Measurements from ENCODE around the gene TARS3.

Gene TARS3

DNA sequence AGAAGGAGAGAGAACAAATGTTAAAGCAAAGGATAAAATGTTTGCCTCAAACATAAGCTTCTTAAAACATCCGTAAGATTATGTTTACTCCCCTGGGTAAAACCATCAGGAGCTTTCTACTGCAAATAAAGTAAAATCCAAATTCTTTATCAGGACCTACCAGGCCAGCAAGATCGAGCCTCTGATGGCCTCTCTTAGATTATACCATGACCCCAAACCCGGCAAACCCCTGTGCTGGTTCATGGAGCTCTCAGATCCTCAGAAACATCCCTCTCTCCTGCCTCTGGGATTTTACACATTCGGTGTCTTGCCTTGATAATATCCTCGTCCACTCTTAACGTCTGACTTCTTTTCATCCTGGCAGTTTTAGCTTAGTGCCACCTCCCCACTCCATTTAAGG lies 7.5 kb upstream of the TARS3 start:
- H3K27me3 ChIP-seq (ENCODE audit: insufficient read depth, low read length): no peaks in the 10 kb centered on the region
- no peaks in the 10 kb centered on the region for H3K4me1 ChIP-seq (ENCODE audit: insufficient read depth, low read length)
- H3K27ac ChIP-seq (ENCODE audit: low read length): no peak overlapping the region
- no peak overlapping the region for H3K9ac ChIP-seq (ENCODE audit: low read depth, low read length)
- H3K4me3 ChIP-seq (ENCODE audit: low read length): no peak overlapping the region
- H3K9me3 ChIP-seq (ENCODE audit: insufficient read depth, low read depth, low read length): no peaks in the 10 kb centered on the region
- H3K36me3 ChIP-seq (ENCODE audit: insufficient read depth, low read depth, low read length): no peaks in the 10 kb centered on the region

DNA sequence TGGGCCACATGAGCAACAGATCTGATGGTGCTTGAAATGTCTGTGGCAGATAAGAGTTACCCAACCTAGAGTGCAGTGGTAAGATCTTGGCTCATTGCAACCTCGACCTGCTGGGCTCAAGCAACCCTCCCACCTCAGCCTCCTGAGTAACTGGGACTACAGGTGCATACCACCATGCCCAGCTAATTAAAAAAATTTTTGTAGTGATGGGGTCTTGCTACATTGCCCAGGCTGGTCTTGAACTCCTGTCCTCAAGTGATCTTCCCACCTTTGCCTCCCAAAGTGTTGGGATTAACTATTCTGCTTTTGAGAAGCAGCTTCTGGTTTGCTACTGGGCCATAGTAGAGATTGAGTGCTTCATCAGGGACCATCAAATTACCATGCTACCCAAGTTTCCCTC lies 2.9 kb upstream of the TARS3 start:
- H3K36me3 ChIP-seq (ENCODE audit: insufficient read depth, low read depth, low read length): peaks cover 1% of the 10 kb centered on the region; the same call in 1 of the 2 replicates
- no peaks in the 10 kb centered on the region for H3K9me3 ChIP-seq (ENCODE audit: insufficient read depth, low read depth, low read length)
- H3K4me3 ChIP-seq (ENCODE audit: low read length): no peak overlapping the region
- H3K27ac ChIP-seq (ENCODE audit: low read length): no peak overlapping the region
- H3K4me1 ChIP-seq (ENCODE audit: insufficient read depth, low read length): no peaks in the 10 kb centered on the region; the same call in 1 of the 2 replicates
- no peak overlapping the region for H3K9ac ChIP-seq (ENCODE audit: low read depth, low read length)
- H3K27me3 ChIP-seq (ENCODE audit: insufficient read depth, low read length): peaks cover 6% of the 10 kb centered on the region; the same call in 1 of the 2 replicates

DNA sequence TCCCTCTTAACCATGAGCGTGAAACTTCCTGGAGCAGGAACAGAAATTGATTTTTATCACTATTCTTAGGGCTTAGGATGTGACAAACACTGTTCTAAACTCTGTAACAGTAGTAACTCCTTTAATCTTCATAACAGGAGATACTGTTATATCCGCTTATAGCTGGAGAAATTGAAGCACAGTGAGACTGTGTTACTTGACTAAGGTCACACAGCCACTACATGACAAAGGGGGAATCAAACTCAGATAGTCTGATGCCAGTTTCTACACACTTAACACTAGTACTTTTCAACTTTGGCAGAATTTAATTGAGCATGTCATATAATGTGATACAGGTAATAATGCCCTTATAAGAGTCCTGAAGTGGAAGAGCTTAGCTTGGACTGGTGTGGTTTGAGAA lies 800 bp upstream of the TARS3 start:
- no peak overlapping the region for H3K9ac ChIP-seq (ENCODE audit: low read depth, low read length)
- peaks cover 6% of the 10 kb centered on the region; the same call in 1 of the 2 replicates for H3K27me3 ChIP-seq (ENCODE audit: insufficient read depth, low read length)
- no peak overlapping the region for H3K4me3 ChIP-seq (ENCODE audit: low read length)
- peaks cover 22% of the 10 kb centered on the region for H3K36me3 ChIP-seq (ENCODE audit: insufficient read depth, low read depth, low read length)
- H3K4me1 ChIP-seq (ENCODE audit: insufficient read depth, low read length): no peaks in the 10 kb centered on the region; the same call in 1 of the 2 replicates
- H3K9me3 ChIP-seq (ENCODE audit: insufficient read depth, low read depth, low read length): no peaks in the 10 kb centered on the region
- no peak overlapping the region for H3K27ac ChIP-seq (ENCODE audit: low read length)

DNA sequence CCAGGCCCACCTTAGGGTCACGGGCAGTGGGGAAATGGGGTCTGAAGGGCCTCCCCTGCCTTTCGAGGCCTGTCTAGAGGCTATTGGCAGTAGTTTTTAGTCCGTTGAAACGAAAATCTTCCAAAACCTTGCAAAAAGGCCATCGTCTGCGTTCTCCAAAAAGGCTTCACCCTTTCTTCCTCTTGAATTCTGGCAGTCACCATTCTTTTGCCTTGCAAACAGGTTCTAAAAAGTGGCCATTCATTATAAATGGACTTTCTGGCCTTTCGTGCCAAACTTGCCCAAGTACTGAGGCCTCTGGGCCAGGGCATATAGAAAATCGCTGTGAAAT lies 367 bp upstream of the TARS3 start:
- peaks cover 26% of the 10 kb centered on the region for H3K36me3 ChIP-seq (ENCODE audit: insufficient read depth, low read depth, low read length)
- H3K9me3 ChIP-seq (ENCODE audit: insufficient read depth, low read depth, low read length): no peaks in the 10 kb centered on the region
- no peak overlapping the region; the same call in 1 of the 2 replicates for H3K4me3 ChIP-seq (ENCODE audit: low read length)
- peaks cover 6% of the 10 kb centered on the region; the same call in 1 of the 2 replicates for H3K27me3 ChIP-seq (ENCODE audit: insufficient read depth, low read length)
- no peaks in the 10 kb centered on the region; the same call in 1 of the 2 replicates for H3K4me1 ChIP-seq (ENCODE audit: insufficient read depth, low read length)
- H3K27ac ChIP-seq (ENCODE audit: low read length): no peak overlapping the region
- H3K9ac ChIP-seq (ENCODE audit: low read depth, low read length): no peak overlapping the region

DNA sequence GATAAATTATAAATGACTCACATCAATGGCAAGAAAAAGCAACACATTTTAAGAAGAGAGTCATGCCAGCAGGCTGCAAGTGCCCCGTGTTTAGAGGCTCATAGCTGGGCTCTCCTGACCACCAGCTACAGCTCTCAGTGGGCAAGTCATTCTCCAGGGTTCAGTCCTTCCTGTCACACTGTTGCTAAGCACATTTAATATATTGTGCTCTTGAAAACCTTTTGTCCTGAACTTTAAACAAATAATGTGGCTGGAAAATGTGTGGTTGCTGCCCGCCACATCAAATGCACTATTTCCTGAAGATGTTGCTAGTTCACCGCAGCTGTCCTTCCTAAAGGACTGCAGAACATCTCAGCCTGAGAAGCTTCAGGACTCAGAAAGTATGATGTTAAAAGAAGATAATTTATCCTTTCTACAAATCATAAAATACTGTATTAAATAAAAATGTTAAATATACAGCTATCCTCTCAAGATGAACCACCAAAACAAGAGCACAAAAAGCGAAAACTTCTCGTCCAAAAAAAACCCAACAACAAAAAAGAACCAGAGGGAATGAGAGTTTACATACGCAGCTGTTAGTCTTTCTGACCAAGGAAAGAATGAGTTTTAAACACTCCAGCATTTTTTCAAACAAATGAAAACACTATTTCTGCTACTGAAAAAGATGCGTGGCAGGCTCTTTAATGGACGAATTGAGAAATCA lies 951 bp downstream of the TARS3 start:
- Histone ChIP-seq H3K9me3 (ENCODE audit: insufficient read depth, low read depth, low read length) (no peaks in the 10 kb centered on the region), H3K27me3 (ENCODE audit: insufficient read depth, low read length) (peaks cover 6% of the 10 kb centered on the region; the same call in 1 of the 2 replicates), H3K36me3 (ENCODE audit: insufficient read depth, low read depth, low read length) (peaks cover 31% of the 10 kb centered on the region), H3K4me3 (ENCODE audit: low read length) (peak overlapping the region; percentile 77), H3K27ac (ENCODE audit: low read length) (no peak overlapping the region), H3K9ac (ENCODE audit: low read depth, low read length) (peak overlapping the region; percentile 71; the same call in 1 of the 2 replicates), H3K4me1 (ENCODE audit: insufficient read depth, low read length) (no peaks in the 10 kb centered on the region; the same call in 1 of the 2 replicates)

DNA sequence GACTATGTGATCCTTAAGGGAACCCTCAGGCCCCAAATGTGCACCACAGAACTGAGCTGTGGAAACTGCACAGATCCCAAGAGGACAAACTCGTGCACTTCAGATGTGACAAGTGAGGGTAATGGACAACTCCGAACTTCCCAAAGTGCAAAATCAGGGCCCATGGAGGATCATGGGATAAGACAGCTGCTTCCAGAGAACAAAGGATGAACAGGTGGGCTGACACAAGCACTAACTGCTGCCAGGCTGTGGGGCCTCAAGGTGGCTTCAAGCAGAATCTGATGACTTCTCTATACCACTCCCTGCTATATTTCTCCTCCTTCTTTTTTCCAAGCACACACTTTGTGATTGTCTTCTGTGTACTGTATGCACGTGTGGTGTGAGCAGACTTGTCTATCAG lies 5.4 kb downstream of the TARS3 start:
- Histone ChIP-seq H3K36me3 (ENCODE audit: insufficient read depth, low read depth, low read length) (peaks cover 31% of the 10 kb centered on the region), H3K9me3 (ENCODE audit: insufficient read depth, low read depth, low read length) (no peaks in the 10 kb centered on the region), H3K27me3 (ENCODE audit: insufficient read depth, low read length) (peaks cover 6% of the 10 kb centered on the region; the same call in 1 of the 2 replicates), H3K27ac (ENCODE audit: low read length) (no peak overlapping the region), H3K9ac (ENCODE audit: low read depth, low read length) (no peak overlapping the region), H3K4me3 (ENCODE audit: low read length) (no peak overlapping the region), H3K4me1 (ENCODE audit: insufficient read depth, low read length) (no peaks in the 10 kb centered on the region; the same call in 1 of the 2 replicates)

DNA sequence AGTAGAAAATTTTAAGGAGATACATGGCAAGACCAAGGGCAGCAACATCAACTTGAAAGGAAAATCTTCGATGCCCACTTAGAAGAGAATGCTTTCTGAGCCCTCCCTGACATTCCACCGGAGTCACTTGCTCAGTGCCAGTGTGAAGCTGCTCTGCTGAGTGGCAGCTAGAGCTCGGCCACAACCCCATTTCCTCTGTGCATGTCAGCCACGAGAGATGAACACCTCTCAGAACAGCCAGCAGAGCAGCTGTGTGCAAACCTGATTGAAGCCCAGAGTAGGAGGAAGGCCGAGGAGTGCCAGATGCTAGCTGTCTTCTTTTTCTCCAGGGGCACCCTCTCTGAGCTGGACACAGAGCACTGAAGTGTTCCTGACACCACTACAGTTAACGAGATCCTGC lies 12.2 kb downstream of the TARS3 start:
- no peak overlapping the region for H3K27ac ChIP-seq (ENCODE audit: low read length)
- no peaks in the 10 kb centered on the region for H3K27me3 ChIP-seq (ENCODE audit: insufficient read depth, low read length)
- H3K4me1 ChIP-seq (ENCODE audit: insufficient read depth, low read length): no peaks in the 10 kb centered on the region
- H3K36me3 ChIP-seq (ENCODE audit: insufficient read depth, low read depth, low read length): peaks cover 19% of the 10 kb centered on the region
- no peak overlapping the region for H3K9ac ChIP-seq (ENCODE audit: low read depth, low read length)
- no peak overlapping the region for H3K4me3 ChIP-seq (ENCODE audit: low read length)
- no peaks in the 10 kb centered on the region for H3K9me3 ChIP-seq (ENCODE audit: insufficient read depth, low read depth, low read length)

DNA sequence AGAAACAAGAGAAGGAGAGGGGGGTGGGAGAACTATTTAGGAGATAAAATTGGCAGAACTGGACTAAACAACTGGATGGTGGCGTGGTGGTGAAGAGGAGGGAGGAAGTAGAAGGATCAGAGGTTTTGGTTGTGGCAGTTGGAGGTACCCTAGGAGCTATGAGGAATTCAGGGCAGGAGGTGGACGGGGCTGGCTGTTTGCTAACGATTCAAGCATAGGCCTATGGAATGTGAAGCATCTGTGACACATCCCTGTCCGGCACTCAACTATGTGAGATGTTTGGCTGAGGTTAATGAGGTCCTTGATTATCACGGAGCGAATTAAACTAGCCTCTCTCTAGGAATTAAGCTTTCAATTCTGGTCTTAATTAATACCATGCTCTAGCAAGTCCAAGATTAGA lies 13.5 kb downstream of the TARS3 start:
- no peak overlapping the region for H3K4me3 ChIP-seq (ENCODE audit: low read length)
- no peak overlapping the region for H3K27ac ChIP-seq (ENCODE audit: low read length)
- H3K9ac ChIP-seq (ENCODE audit: low read depth, low read length): no peak overlapping the region
- no peaks in the 10 kb centered on the region for H3K9me3 ChIP-seq (ENCODE audit: insufficient read depth, low read depth, low read length)
- no peaks in the 10 kb centered on the region for H3K4me1 ChIP-seq (ENCODE audit: insufficient read depth, low read length)
- peaks cover 19% of the 10 kb centered on the region for H3K36me3 ChIP-seq (ENCODE audit: insufficient read depth, low read depth, low read length)
- H3K27me3 ChIP-seq (ENCODE audit: insufficient read depth, low read length): no peaks in the 10 kb centered on the region

DNA sequence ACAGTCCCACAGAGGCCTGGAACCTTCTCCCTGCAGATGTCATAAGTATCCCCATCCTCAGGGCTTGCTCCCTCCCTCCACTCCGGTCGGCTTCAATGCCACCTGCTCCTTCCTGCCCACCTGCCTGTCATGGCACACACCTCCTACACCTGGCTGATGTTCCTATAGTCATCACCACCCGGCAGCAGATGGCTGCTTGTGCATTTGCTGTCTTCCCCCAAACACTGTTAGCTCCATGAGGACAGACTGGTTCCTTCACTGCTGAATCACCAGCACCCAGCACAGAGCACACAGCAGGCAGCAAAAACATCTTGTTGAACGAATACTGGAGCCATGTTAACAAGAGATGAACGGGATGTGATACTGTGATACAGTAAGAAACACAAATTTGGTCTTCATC lies 14.8 kb downstream of the TARS3 start:
- no peak overlapping the region for H3K27ac ChIP-seq (ENCODE audit: low read length)
- H3K4me1 ChIP-seq (ENCODE audit: insufficient read depth, low read length): no peaks in the 10 kb centered on the region
- peaks cover 19% of the 10 kb centered on the region for H3K36me3 ChIP-seq (ENCODE audit: insufficient read depth, low read depth, low read length)
- no peak overlapping the region for H3K4me3 ChIP-seq (ENCODE audit: low read length)
- no peaks in the 10 kb centered on the region for H3K9me3 ChIP-seq (ENCODE audit: insufficient read depth, low read depth, low read length)
- no peaks in the 10 kb centered on the region for H3K27me3 ChIP-seq (ENCODE audit: insufficient read depth, low read length)
- no peak overlapping the region for H3K9ac ChIP-seq (ENCODE audit: low read depth, low read length)

DNA sequence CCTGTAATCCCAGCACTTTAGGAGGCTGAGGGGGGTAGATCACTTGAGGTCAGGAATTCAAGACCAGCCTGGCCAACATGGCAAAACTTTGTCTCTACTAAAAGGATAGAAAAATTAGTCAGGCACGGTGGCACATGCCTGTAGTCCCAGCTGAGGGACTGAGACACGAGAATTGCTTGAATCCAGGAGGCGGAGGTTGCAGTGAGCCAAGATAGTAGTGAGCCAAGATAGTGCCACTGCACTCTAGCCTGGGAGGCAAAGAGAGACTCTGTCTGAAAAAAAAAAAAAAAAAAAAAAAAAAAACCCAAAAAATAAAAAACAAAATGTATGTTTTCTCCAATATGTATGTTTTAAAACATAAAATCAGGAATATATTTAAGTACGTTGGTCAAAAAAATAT lies 16.3 kb downstream of the TARS3 start:
- no peak overlapping the region for H3K27ac ChIP-seq (ENCODE audit: low read length)
- peaks cover 15% of the 10 kb centered on the region for H3K36me3 ChIP-seq (ENCODE audit: insufficient read depth, low read depth, low read length)
- H3K9me3 ChIP-seq (ENCODE audit: insufficient read depth, low read depth, low read length): no peaks in the 10 kb centered on the region
- H3K9ac ChIP-seq (ENCODE audit: low read depth, low read length): no peak overlapping the region
- no peak overlapping the region for H3K4me3 ChIP-seq (ENCODE audit: low read length)
- no peaks in the 10 kb centered on the region for H3K27me3 ChIP-seq (ENCODE audit: insufficient read depth, low read length)
- no peaks in the 10 kb centered on the region for H3K4me1 ChIP-seq (ENCODE audit: insufficient read depth, low read length)

DNA sequence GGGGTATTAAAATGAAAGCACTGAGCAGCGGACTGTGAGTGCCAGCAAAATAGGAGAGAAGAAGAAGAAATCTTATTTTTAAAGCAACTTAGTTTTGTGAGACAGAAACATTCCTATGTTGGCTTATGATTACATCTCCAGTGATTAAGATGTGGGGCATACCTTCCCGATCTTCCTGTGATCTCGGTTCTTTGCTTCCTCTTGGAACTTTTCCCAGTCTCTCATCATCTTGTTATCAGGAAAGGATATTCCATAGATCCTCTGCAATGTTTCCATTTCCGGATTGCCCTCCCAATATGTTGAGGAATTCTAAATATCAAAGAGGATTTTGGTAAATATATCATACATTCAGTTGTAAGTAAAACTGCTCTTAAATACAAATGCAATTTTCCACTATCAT lies 22.2 kb downstream of the TARS3 start:
- no peak overlapping the region for H3K27ac ChIP-seq (ENCODE audit: low read length)
- H3K36me3 ChIP-seq (ENCODE audit: insufficient read depth, low read depth, low read length): peaks cover 49% of the 10 kb centered on the region
- H3K9ac ChIP-seq (ENCODE audit: low read depth, low read length): no peak overlapping the region
- no peaks in the 10 kb centered on the region for H3K27me3 ChIP-seq (ENCODE audit: insufficient read depth, low read length)
- no peaks in the 10 kb centered on the region for H3K4me1 ChIP-seq (ENCODE audit: insufficient read depth, low read length)
- no peaks in the 10 kb centered on the region for H3K9me3 ChIP-seq (ENCODE audit: insufficient read depth, low read depth, low read length)
- no peak overlapping the region for H3K4me3 ChIP-seq (ENCODE audit: low read length)

DNA sequence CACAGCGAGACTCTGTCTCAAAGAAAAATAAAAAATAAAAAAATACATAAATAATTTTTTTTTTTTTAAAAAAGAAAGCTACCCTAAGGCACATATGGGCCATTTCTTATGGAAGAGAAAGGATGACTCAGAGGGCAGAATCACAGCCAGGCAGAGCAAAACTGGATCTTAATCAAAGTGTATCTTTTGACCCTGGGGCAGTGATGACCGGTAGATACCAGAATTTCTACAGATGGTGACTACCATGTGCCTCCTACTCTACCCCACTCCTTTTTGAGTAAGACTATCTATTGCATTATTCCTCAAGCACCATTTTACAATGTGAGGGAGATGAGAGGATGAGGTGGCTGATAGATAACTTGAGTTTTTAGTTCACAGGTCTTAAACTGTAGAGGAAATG lies 26.0 kb downstream of the TARS3 start:
- Histone ChIP-seq H3K9me3 (ENCODE audit: insufficient read depth, low read depth, low read length) (no peaks in the 10 kb centered on the region), H3K27ac (ENCODE audit: low read length) (no peak overlapping the region), H3K27me3 (ENCODE audit: insufficient read depth, low read length) (no peaks in the 10 kb centered on the region), H3K9ac (ENCODE audit: low read depth, low read length) (no peak overlapping the region), H3K4me3 (ENCODE audit: low read length) (no peak overlapping the region), H3K4me1 (ENCODE audit: insufficient read depth, low read length) (no peaks in the 10 kb centered on the region), H3K36me3 (ENCODE audit: insufficient read depth, low read depth, low read length) (peaks cover 62% of the 10 kb centered on the region)

Data from iPS-20b (cell line).